Loucy (cell line): ENCODE measurements around the gene SLC19A1.

Experiments used
- CTCF ChIP-seq: fragments of 200-600 bp; sonication (generic); conservative IDR thresholded peaks from 2 replicates; pipeline ENCODE4 v1.5.1; 2014; ENCODE audit warnings: mild to moderate bottlenecking, antibody characterized with exemption, low read length
- EZH2phosphoT487 ChIP-seq: fragments of 200-600 bp; IDR thresholded peaks from 2 replicates; pipeline ENCODE4 v1.6.1; 2018; ENCODE audit warnings: antibody characterized with exemption, mild to moderate bottlenecking, moderate library complexity, borderline replicate concordance

DNA sequence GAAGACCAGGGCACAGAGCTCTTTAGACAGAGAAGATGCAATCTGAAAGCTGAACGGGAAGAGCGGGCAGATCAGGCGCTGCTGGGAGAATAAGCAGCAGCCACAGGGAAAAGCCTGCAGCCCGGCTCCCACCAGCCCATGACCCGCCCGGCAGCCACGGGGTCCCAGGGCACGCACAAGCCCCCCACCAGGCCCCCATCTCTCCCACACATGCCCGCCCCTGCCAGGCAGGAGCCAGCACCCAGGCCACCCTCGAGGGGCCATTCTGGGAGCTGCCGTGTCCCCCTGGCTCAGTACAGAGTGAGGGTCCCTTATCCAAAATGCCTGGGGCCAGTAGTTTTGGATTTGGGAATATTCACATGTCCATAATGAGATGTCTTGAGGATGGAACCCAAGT is 16.3 kb downstream of the SLC19A1 start:
- TF ChIP-seq CTCF: no peak
- TF ChIP-seq EZH2phosphoT487: no peak
